ENCODE results near the gene TMEM231.
"Not testable (repeated sequence)": the region's sequence is repeated elsewhere in the genome, so short reads cannot be mapped to it uniquely, and the experiment has no call there.

TMEM231 gene

GRCh38 chr16:75532142-75532765, 23.8 kb downstream of the TMEM231 start:
- no peak for DNase-seq (ENCODE audit: low read depth)

GRCh38 chr16:75529959-75530358, 26.1 kb downstream of the TMEM231 start:
- no peak for DNase-seq (ENCODE audit: low read depth)

GRCh38 chr16:75529056-75529905, 26.8 kb downstream of the TMEM231 start:
- no peak for DNase-seq (ENCODE audit: low read depth)

GRCh38 chr16:75527825-75528299, 28.2 kb downstream of the TMEM231 start:
- DNase-seq (ENCODE audit: low read depth) = no peak

- no peak for DNase-seq (ENCODE audit: low read depth)
Observed at GRCh38 chr16:75526032-75526790, 29.8 kb downstream of the TMEM231 start.

GRCh38 chr16:75519175-75519574, 36.9 kb downstream of the TMEM231 start:
- DNase-seq (ENCODE audit: low read depth) = no peak

GRCh38 chr16:75516189-75516966, 39.7 kb downstream of the TMEM231 start:
- not testable (repeated sequence) for DNase-seq (ENCODE audit: low read depth)

- no peak for DNase-seq (ENCODE audit: low read depth)
Observed at GRCh38 chr16:75514296-75514695, 41.8 kb downstream of the TMEM231 start.

- DNase-seq (ENCODE audit: low read depth) = peak; percentile 74
Observed at GRCh38 chr16:75506574-75506973, 49.5 kb downstream of the TMEM231 start.

GRCh38 chr16:75506107-75506506, 49.9 kb downstream of the TMEM231 start:
- DNase-seq (ENCODE audit: low read depth) = no peak

GRCh38 chr16:75503801-75504200, 52.3 kb downstream of the TMEM231 start:
- no peak for DNase-seq (ENCODE audit: low read depth)

GRCh38 chr16:75502916-75503605, 53.0 kb downstream of the TMEM231 start:
- DNase-seq (ENCODE audit: low read depth) = no peak

GRCh38 chr16:75501820-75502219, 54.2 kb downstream of the TMEM231 start:
- peak; percentile 37 for DNase-seq (ENCODE audit: low read depth)

- no peak for DNase-seq (ENCODE audit: low read depth)
Observed at GRCh38 chr16:75501359-75501758, 54.7 kb downstream of the TMEM231 start.

- DNase-seq (ENCODE audit: low read depth) = not testable (repeated sequence)
Observed at GRCh38 chr16:75498605-75499322, 57.3 kb downstream of the TMEM231 start.

- DNase-seq (ENCODE audit: low read depth) = no peak
Observed at GRCh38 chr16:75497558-75497957, 58.5 kb downstream of the TMEM231 start.

GRCh38 chr16:75495076-75495674, 60.9 kb downstream of the TMEM231 start, which contains the start of gene CHST6:
Gene CHST6, minus strand, starts transcription at chr16:75495441. Its CDS starts 15,613 bp downstream, at chr16:75479828.
- DNase-seq (ENCODE audit: low read depth) = no peak

- DNase-seq (ENCODE audit: low read depth) = no peak
Observed at GRCh38 chr16:75494661-75495075, 61.4 kb downstream of the TMEM231 start.

- DNase-seq (ENCODE audit: low read depth) = no peak
Observed at GRCh38 chr16:75494184-75494583, 61.9 kb downstream of the TMEM231 start.

- DNase-seq (ENCODE audit: low read depth) = no peak
Observed at GRCh38 chr16:75491876-75492275, 64.2 kb downstream of the TMEM231 start.
